Pons (tissue), 1 donor: ENCODE data around the gene PRDX5.
A peak's percentile ranks its signal among the peaks of the same experiment; 100 is the strongest.

Experiments
- DNase-seq: peaks from one replicate; pipeline ENCODE4 v3.0.0-alpha.2; 2016; ENCODE audit warnings: low spot score

Gene PRDX5

DNA sequence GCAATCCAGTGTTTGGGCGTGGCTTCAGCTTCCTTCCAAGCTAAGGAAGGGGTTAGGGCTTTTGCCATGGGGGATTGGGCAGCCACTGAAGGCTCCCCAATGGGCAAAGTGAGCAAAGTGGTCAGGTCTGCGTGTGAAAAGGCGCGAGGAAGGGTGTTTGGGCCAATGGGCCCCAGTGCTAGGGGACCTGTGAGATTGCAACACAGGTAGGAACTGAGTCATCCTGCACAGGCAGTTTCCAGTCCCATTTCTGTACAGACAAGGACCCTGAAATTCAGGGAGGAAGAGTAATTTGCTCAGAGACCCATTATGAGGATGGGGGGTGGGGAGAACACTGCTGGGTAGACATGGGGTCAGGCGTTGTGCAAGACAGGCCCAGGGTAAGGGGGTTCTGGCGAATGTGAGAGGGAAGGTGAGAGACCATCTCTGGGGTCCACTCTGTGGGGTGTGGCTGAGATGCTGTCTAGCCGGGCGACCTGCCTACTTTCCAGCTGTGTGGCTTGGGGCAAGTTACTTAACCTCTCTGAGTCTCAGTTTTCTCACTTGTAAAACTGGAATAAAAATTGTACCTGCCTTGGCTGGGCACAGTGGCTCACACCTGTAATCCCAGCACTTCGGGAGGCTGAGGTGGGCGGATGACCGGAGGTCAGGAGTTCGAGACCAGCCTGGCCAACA lies 29.4 kb downstream of the PRDX5 start:
- DNase-seq: no peak

GRCh38 chr11:64348383-64349024 lies 30.6 kb downstream of the PRDX5 start:
- DNase-seq: no peak

GRCh38 chr11:64349025-64349387 lies 31.1 kb downstream of the PRDX5 start:
- DNase-seq: no peak

DNA sequence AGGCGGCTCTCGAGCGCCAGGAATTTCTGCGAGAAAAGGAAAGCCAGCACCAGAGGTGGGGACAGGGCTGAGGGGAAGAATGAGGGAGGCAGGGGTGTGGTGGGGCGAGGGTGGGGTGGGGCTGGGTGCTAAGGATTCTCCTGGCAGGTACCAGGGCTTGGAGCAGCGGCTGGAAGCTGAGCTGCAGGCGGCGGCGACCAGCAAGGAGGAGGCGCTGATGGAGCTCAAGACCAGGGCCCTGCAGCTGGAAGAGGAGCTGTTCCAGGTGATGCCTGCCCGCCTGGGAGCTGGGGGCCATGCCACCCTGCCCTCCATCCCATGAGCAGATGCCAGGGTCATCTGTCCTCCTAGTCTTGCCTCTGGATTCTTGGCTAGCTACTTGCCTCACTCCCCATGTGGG lies 31.5 kb downstream of the PRDX5 start:
- no peak for DNase-seq

- DNase-seq: no peak
Measured at GRCh38 chr11:64351136-64351631, 33.3 kb downstream of the PRDX5 start.

GRCh38 chr11:64352099-64352994 lies 34.4 kb downstream of the PRDX5 start:
- DNase-seq: no peak

- DNase-seq: no peak
Measured at GRCh38 chr11:64352995-64353714, 35.2 kb downstream of the PRDX5 start.

GRCh38 chr11:64353715-64354506 lies 36.0 kb downstream of the PRDX5 start:
- no peak for DNase-seq

- DNase-seq: peak; percentile 62
Measured at GRCh38 chr11:64355078-64355940, 37.4 kb downstream of the PRDX5 start.

- DNase-seq: no peak
Measured at GRCh38 chr11:64356498-64357411, 38.8 kb downstream of the PRDX5 start.

DNA sequence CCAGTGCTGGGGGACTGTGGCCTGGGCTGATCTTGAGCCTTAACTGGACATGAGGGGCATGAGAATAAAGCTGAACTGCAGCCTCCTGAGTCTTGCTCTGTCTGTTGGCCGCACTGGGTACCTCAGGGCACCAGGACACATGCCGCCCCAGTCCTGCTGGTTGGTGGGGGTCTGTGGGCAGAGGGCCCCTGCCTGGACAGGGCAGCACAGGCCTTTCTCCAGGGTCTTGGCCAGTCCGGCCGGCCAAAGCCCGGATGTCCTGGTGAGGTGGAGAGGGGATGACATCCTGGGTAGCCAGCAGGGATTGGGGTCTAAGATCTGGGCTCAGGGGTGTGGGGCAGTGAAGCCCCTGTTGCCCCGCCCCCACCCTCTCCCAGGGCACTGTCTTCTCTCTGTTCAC lies 39.5 kb downstream of the PRDX5 start:
- DNase-seq: no peak

DNA sequence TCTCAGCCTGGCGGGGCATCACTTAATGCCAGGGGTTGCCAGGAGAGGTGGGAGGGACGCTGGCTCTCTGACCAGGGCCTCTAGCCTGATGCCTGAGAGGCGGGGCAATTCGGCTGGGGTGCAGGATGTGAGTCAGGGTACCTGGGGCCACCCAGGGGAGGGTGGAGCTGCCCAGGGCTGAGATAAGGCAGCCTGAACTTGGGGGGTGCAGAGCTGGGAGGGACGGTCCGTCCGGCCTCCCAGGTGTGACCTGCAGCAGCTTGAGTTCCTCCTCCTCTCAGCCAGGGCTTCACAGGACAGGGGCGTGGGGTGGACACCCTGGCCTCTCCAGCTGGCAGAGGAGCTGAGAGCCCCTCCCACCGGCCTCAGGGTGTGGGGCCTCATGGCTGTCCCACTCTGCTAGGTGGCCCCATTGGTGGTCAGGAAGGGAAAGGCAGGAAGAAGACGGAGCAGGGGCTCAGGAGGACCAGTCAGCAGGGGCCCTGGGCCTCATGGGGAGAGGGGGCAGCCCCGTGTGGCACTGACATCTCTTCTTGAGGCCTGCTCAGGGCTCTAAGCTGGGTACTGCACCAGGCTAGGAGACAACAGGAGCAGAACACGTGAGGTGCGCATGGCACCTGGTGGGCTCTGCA lies 40.1 kb downstream of the PRDX5 start:
- DNase-seq: no peak

DNA sequence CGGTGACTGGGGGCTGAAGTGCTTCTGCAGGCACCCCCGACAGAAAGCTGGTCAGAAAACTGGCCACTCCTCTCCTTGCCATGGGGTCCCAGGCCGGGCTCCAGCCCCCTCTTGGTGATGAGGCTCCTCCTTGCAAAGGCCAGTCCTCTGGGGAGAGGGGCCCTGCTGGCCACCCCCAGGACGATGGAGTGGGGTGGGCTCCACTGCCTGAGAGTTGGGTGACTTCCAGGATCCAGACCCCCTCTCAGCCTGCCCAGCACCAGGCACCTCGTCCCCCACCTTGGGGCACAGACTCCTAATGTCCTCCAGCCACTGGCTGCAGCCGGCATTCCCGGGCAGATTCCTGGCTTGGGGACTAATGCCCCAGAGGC lies 40.6 kb downstream of the PRDX5 start:
- DNase-seq: no peak

DNA sequence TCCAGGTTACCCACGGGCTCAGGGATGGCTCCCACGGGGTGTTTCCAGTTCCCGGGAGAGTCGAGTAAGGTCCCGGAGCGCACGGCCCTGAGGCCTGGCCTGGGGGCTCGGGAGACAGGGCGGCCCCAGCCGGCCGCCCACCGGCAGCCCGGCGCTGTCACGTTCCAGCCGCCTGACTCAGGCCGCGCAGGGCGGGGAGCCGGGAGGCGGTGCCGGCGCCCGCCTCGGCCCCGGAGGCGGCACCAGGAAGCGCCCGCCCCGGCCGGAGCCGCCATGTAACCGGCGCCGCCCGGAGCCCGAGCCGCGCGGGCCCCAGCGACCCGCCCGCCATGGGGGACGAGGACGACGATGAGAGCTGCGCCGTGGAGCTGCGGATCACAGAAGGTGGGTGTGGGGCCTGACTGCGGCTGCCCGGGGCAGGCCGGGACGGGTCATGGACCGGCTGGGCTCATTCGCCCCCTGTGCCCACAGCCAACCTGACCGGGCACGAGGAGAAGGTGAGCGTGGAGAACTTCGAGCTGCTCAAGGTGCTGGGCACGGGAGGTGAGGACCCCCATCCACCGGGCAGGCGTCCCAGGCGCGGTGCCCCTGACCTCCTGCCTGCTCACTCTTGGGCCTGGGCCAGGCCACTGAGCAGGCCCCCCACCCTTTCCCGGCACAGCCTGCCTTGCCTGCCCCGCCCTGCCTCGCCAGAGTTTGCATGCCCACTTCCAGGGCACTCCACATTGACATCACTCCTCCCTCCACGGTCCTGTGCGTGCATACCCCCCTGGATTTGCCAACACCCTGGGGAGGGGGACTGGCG lies 41.2 kb downstream of the PRDX5 start, which contains the start of gene RPS6KA4:
Gene RPS6KA4 (plus strand): TSS at position 256 of the 805 bp plus-strand sequence. CDS start 74 bp downstream, at position 330.
- DNase-seq: peak; percentile 62

DNA sequence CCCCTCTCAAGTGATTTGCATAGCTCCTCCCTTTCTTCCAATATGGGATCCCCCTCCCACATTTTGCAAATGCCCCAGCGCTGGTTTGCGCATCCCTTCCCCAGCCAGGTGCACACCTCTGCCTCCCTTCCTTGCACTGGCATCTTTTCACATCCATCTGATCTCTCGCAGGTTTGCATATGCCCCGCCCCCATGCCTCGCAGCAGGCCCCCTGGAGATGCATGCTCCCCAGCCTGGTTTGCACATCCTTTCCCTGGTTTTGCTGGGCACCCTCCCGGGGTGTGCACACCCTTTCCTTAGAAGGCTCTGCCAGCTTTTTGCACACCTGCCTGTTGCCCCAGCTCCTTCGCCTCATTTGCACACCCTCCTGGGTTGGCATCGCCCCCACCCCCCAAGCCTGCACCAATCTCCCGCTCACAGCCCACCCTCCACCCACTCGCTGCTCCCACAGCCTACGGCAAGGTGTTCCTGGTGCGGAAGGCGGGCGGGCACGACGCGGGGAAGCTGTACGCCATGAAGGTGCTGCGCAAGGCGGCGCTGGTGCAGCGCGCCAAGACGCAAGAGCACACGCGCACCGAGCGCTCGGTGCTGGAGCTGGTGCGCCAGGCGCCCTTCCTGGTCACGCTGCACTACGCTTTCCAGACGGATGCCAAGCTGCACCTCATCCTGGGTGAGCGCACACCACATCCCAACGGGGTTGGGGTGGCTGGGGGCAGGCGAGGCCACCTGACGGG lies 42.0 kb downstream of the PRDX5 start:
- DNase-seq: peak; percentile 9

- DNase-seq: peak; percentile 17
Measured at GRCh38 chr11:64360448-64360921, 42.6 kb downstream of the PRDX5 start.

DNA sequence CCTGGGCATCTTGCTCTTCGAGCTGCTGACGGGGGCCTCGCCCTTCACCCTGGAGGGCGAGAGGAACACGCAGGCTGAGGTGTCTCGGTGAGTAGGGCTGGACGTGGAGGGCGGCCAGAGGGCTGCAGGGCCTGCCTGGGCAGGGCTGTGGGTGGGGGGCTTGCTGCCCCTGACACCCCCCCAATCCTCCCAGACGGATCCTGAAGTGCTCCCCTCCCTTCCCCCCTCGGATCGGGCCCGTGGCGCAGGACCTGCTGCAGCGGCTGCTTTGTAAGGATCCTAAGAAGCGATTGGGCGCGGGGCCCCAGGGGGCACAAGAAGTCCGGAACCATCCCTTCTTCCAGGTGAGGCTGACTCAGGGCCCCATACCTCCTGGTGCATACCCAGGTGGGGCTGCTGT lies 43.7 kb downstream of the PRDX5 start:
- no peak for DNase-seq
